T47D (cell line): Measurements from ENCODE around the gene ADAMTSL3.

ENCODE experiments used
- DNase-seq, 2 experiments: peaks; one replicate each; pipeline versions ENCODE4 v3.0.0 to v3.0.0-alpha.2; 2011 to 2012; ENCODE audit warnings: low read depth in 1 of 2, low spot score in 1 of 2
- JUND ChIP-seq: IDR thresholded peaks from 2 replicates; pipeline ENCODE4 v1.6.1; 2012; ENCODE audit warnings: low read depth
- in situ Hi-C: cut with HindIII; loops from 2 replicates; pipeline ENCODE4 v1.10.0; 2016; ENCODE audit warnings: low sequenced_read_pairs, low pct_unique_long_range_greater_than_20kb

The ADAMTSL3 gene

GRCh38 chr15:83843471-83843871, 189.5 kb downstream of the ADAMTSL3 start:
- no peak for TF ChIP-seq JUND
- DNase-seq, result no peak
- in situ Hi-C loops, result no loop called here

DNA sequence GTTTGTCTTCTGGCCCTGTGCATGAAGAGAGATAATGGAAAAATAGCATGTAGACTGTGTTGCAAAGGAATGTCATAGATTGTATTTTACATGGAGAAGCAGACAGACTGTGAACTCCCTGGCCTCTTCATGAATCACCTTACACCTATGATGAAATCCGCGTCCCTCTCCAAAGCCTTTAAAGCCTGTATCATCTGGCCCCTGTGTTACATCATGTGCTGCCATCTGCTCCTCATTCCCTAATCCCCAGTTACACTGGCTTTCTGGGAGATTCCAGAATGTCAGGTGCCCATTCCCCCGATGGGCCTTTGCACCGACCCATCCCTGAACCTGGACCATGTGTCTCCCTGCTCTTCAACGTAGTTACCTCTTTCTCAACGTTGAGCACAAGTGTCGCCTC, 190.8 kb downstream of the ADAMTSL3 start:
- DNase-seq, result no peak
- in situ Hi-C loops, result no loop called here
- TF ChIP-seq JUND, result no peak

- in situ Hi-C loops, result no loop called here
- TF ChIP-seq JUND, result no peak
- no peak for DNase-seq
Observed at GRCh38 chr15:83845230-83845629, 191.3 kb downstream of the ADAMTSL3 start.

DNA sequence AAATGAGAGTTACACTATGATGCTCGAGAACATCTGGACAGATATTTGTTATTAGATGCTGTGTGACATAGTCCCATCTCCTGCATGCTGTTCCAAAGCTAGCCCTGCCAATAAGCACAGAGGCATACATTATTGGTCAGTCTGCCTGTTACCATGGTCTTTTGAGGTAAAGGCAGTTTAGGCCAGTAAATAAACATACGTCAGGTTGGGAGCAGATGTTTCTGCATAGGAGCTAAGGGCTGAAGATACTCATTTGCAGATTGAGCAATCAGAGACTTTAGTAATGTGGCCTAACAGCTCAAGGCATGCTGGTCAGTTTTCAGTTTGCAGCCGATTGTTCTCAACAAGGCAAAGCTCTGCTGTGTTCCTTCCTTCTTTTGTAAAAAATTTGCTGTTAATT, 192.9 kb downstream of the ADAMTSL3 start:
- in situ Hi-C loops, result no loop called here

DNA sequence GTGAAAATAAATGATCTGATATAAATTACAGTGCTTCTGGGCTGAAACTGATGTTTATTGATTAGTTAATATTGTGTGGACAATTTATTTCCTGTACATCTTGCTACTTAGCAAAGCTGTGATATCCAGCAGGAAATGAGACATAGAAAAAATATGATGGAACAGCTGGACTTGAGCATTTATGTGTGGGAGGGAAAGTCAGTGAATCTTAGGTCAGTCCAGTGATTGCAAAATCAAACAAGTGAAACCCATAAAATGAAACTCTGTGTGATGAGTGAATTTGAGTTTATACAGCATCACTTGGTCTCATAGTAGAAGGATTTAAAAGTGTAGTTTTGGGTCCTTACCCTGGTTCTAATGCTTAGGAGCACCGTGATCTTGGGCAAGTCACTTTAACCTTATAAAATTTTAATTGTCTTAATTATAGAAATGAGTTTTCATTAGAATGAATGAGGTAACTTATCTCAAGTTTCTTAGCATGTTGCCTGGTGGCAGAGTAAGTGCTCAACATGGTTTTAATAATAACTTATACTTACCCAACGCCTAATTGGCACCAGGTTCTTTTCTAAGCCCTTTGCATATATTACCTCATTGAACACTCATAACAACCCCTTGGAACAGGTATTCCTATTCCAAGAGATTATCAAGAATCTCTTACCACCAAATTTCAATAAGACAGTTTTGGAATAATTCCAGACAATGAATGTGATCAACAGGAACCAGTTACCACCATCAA, 194.6 kb downstream of the ADAMTSL3 start:
- no peak for DNase-seq
- no peak for TF ChIP-seq JUND
- in situ Hi-C loops, result no loop called here

More for the DNA sequence above, 192.9 kb downstream of the ADAMTSL3 start:
- DNase-seq, result no peak
- no peak for TF ChIP-seq JUND

- no peak for DNase-seq
- in situ Hi-C loops, result no loop called here
- TF ChIP-seq JUND, result no peak
Observed at GRCh38 chr15:83850015-83850414, 196.1 kb downstream of the ADAMTSL3 start.

DNA sequence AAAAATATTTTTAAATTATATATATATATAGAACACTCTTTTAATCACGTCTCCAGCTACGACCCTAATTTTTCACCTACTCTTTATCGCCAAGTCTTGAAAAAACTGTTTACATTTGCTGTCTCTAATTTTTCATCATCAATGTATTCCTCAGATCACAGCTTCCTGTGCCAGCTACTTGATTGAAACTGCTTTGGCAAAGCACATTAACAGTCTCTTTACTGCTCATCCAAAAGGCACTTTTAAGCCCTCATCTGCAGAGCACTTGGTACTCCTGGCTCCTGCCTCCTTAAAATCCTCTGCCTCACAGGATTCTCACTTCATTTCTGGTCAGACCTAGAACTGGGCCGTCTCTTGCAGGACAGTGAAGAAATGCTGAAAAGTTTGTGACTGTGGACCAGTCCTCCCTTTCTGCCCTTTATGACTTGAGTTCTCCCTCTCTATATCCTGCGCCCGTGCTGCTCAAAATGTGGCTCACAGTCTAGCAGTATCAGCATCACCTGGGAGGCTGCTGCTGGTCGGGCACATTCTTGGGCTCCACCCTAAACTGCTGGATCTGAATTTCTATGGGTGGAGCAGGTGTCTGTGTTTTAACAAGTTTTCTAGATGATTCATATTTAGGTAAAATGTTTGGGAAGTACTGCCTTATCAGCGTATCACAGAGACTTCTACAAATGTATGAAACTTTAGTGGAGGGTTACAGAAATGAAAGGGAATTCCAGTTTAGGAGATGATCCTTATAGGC, 196.8 kb downstream of the ADAMTSL3 start:
- in situ Hi-C loops, result no loop called here
- DNase-seq, result no peak
- TF ChIP-seq JUND, result no peak

GRCh38 chr15:83853232-83853631, 199.3 kb downstream of the ADAMTSL3 start:
- no peak for DNase-seq
- in situ Hi-C loops, result no loop called here
- TF ChIP-seq JUND, result no peak

- TF ChIP-seq JUND, result no peak
- in situ Hi-C loops, result no loop called here
- no peak for DNase-seq
Observed at GRCh38 chr15:83854321-83854720, 200.4 kb downstream of the ADAMTSL3 start.

DNA sequence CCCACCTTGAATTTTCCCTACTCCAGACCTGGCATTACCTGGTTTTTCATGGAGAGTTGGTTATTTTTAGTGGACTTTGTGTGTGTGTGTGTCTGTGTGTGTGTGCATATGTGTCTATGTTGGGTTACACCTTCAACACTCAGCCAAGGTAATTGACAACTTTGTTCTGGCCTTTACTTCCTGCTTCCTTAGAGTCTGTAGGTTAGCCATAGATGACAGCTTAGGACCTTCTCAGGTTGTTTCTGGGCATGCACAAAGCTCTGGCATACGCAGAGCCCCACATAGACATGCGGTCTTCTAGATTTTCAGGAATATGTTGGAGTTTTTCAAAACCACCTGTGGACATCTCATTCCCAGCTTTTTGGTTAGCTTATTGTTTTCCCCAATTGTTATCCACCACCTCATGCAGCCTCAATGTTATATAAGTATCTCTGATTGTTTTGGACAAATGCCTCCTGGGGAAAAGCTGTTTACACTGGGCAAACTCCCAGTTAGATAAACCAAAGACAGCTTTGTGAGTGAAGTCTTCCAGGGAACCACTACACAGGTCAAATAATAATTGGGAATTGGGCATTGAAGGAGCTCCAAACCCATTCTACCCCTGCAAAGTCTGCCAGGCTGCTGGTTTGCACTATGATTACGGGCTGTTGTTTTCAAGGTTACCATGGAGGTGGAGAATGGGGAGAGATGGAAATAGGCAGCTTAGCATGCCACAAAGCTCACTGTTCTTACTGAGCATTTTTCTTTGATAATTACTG, 201.2 kb downstream of the ADAMTSL3 start:
- DNase-seq, result no peak
- TF ChIP-seq JUND, result no peak
- in situ Hi-C loops, result no loop called here

DNA sequence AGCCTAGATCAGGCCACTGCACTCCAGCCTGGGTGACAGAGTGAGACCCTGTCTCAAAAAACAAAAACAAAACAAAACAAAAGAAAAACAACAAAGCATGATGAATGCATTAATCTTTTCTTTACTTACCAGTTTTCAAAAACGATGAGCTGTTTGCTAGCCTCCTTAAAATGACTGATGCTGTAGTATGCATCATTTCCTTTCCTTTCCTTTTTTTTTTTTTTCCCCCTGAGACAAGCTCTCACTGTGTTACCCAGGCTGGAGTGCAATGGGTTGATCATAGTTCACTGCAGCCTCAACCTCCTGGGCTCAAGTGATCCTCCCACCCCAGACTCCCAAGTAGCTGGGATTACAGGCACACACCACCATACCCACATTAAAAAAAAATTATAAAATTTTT, 202.0 kb downstream of the ADAMTSL3 start:
- no peak for DNase-seq
- no peak for TF ChIP-seq JUND
- in situ Hi-C loops, result no loop called here

DNA sequence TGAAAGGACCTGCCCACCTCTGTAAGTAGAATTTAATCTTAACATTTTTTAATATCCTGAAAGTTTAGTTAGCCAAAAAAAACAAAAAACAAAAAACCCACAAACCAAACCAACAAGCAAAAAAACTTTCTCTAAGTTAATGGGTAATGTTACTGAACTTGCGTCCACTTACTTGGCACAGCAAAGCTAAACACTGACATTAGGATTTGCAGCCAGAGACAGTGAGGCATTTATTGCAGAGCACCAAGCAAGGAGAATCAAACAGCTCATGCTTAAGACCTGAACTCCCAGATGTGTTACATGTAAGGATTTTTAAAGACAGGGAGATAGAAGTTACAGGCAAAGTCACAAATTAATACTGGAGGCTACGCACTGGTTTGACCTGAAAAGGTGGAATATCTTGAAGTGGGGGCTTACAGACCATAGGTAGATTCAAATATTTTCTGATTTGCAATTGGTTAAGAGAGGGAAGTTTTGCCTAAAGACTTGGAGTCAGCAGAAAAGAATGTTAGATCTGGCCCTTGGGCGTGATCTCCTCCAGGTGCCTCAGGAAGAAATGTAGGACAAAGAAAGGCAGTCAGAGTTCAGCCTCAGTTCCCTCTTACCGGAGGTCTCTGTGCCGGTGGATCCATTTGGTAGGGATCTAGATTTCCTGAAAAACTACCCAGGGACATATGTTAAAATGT, 205.0 kb downstream of the ADAMTSL3 start:
- DNase-seq, result no peak
- in situ Hi-C loops, result no loop called here
- TF ChIP-seq JUND, result no peak
